Right renal pelvis (tissue), 4 donors: Measurements from ENCODE around the gene JCAD. TPM values are rescaled to one million over a fixed set of nuclear protein-coding genes. Genes with fewer than 3 reads are reported as not detected.

Source experiments
- DNase-seq, 4 donors: peaks; one replicate each; pipeline ENCODE4 v3.0.0-alpha.2; 2013; ENCODE audit warnings: low read depth in 4 of 4, low spot score in 3 of 4, missing footprints in 1 of 4
- polyA plus RNA-seq, 4 donors: library from polyadenylated mRNA; unstranded; fragments of 120-200 nt; gene quantifications; one replicate each; pipeline ENCODE4 v1.2.1, GENCODE V29; 2013; ENCODE audit not compliant: insufficient read length in 4 of 4

Gene JCAD
- polyA plus RNA-seq, 4 donors: 28.4 to 32.7 (median 31.7) TPM

DNA sequence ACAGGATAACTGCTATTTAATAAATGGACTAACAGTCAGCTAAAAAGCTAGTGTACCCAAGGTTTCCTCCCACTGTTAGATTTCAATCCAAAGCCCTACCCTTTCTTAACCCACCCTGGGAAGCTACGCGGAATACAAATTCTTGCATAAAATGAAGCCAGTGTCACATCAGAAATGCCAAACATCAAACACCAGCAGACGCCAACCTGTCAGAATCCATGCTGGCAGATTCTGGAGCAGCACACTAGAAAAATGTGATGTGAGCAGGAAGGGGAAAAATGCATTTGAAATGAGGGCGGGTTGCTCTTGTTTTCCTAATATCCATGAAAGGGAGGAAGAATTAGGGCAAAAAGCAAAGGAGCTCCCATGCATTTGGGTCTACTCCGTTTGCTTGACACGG is 16.1 kb upstream of the JCAD start:
- no peak for DNase-seq

DNA sequence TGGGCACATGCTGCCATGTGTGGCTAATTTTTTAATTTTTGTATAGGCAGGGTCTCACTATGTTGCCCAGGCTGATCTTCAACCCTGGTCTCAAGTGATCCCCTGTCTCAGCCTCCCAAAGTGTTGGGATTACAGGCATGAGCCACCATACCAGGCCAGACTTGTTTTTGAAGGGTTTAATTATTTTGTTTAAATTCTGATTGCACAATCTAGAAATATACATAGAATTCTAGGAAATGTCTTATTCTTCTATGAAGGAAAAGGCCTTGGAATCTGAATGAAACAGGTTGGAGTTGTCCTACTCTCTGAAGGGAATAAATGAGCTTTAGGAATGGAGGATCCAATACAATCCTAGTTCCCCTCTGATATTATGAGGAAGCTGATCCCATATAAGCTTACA is 15.5 kb upstream of the JCAD start:
- DNase-seq: no peak

DNA sequence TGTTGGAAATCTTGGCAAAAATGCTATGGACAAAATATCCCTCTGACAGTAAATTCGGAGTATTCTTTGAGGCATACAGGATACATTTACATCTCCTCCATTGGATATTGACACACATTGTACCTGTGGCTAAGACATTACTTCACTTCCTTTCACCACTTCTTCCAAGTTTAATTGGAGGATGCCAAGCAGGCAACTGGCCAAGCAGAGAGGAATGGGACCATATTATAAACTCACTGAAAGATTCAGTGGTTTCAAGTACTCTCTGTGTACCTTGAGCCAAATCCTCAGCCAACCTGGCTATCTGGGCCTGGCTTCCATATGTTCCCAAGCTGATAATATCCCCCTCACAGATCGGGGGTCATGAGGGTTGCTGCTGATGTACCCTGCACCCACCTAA is 14.7 kb upstream of the JCAD start:
- no peak for DNase-seq

DNA sequence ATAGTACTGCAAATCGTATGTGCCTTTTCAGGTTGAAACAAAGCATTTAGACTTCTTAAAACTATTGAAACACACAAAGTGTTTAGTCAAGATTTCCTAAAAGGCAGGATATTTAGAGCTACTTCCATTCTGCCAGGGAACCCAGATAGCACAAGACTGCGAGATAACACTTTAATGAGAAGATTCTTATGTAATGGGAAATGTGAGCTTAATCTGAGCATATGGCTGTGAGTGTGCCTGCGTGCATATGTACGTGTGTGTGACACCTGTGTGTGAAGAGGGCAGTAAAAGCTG is 14.3 kb upstream of the JCAD start:
- no peak for DNase-seq

DNA sequence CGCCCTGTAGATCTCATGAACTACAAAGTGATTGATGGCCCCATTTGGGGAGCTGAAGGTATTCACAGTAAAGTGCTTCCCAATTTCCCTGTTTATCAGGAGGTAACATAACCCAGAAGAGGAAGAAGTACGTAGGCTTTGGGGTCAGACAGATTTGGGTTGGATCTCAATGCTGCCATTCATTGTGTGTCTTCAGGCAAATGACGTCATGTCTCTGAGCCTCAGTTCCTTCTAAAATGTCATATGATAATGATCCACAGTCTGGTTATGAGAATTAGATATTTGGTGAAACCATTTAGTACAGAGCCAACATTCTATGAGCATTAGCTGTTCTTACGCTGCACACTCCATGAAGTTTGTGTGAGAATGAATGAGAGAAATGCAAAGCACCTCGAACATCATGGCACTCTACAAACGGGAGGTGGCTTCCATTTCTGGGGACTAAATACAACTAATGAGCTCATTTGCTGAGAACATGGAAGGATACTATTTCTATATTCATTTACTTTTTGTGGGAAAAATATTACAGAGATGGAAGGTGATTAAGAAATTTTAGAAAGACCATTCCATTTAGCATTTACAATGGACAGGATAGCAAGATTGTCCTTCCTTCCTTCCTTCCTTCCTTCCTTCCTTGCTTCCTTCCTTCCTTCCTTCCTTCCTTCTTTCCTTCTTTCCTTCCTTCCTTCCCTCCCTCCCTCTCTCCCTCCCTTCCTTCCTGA is 13.8 kb upstream of the JCAD start:
- no peak for DNase-seq

DNA sequence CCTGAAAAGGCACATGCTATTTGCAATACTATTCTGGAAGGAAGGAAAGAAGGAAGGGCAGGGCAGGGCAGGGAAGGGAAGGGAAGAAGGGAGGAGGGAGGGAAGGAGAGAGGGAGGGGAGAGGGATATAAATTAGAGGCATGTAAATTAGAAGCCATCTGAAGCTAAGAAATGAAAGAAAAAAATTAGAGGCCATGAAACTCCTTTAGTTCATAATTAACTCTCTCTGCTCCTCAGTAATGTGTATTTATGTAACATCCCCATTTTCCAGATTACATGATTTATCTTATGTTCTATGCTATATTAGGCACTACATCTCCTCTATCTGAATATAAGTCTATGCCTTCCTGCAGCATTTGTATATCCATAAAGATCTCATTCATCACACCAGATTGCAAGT is 12.7 kb upstream of the JCAD start:
- DNase-seq: no peak

DNA sequence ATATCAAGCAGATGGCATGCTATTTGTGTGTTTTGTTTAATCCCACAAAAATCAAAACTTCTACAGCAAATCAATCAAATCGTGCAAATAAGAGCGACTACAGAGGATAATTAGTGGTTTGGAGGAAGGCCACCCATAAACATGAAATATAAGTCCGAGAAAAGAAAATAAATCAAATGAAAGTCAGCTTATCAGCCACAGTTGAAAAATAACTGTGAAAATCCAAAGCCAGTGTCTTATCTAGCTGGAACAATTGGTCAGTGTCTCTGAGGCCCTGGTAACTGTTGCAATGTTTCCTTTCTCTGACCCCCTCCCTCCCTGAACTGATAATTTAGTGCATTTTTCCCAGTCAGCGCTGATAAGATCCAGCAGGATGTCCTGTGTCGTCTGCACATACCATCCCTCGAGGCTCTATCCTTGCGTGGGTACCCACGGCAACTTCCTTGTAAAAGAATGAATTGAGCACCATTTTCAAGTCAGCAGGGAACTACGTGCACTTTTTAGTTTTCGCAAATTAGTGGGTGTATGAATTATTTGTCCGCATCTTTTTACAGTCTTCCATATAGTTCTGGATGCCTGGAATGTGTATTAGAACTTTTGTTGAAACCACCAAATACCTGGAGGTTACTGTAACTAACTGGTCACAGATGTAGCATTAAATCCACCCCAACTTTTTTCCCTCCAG is 10.8 kb upstream of the JCAD start:
- DNase-seq: no peak

DNA sequence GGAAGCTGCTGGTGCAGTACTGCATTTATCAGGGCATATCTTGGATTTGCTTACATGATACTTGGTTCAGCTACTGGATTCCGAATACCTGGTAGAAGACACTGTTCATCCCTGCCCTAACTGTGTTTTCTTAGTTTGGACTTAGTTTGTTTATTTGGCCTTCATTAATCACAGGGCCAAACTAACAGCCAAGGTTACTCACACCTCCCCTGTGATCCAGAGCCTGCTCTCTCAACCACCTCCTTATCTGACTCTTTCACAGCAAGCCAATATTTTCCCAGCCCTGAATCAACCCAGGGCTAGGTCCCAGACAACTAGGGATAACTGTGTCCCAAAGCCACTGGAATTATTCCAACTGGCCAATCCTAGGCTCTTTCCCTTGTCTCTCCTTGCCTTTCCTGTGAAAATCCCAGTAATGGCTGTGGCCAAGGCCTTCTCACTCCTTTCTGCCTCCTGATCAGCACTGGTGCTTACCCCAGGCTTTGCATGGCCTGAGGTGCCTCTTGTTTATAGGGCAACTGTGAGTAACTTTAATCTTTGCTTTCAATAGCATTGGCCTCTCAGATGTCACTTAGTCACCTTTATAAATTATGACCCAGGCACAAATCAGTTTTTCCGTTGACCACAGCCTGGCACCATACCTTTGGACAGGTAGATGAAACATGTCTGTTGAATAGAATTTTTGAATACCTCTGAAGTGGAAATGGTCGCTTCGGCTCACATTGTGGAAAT is 9.3 kb upstream of the JCAD start:
- no peak for DNase-seq

DNA sequence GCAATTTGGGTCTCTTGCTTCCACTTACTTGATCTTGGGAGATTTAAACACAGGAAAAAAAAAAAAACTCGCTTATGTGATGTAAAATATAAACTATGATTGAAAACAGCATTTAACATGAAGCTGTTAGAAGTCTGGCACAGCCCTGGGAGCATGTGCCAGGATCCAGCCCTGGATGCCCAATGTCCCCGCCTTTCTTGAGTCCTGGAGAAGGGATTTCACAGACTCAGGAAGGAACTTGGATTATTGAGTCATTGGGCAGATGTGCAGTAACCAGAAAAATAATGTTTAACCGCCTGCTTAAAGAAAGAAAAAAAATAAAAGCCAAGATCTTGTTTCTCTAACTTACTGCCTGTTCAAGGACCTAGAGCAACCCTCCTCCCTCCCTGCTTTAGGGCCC is 3.7 kb upstream of the JCAD start:
- DNase-seq: no peak

DNA sequence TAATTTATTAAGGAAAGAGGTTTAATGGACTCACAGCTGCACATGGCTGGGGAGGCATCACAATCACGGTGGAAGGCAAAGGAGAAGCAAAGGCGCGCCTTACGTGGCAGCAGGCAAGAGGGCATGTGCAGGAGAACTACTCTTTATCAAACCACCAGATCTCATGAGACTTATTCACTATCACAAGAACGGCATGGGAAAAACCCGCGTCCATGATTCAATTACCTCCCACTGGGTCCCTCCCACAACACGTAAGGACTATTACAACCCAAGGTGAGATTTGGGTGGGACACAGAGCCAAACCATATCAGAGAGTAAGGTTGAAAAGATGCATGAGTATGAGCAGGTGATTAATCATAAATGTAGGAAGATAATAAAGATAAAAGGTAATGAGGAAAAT is 3.2 kb upstream of the JCAD start:
- DNase-seq: no peak

DNA sequence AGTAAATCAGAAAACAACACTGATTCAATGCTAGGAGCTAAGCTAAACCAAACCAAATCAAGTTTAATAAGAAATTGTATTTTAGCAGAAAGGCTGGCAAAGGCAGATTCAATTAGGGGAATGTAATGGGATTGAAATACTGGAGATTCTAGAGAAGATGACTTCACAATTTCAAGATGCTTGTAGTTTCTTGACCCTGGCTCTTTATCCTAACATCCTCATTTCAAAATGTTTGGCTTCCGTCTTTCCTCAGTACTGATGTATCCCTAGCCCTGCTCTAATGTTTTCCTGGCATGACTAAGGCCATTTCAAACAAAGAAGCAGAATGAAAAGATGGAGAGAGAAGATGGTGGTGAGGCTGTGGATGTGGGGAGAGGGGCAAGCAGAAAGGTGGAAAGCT is 2.7 kb upstream of the JCAD start:
- DNase-seq: no peak

DNA sequence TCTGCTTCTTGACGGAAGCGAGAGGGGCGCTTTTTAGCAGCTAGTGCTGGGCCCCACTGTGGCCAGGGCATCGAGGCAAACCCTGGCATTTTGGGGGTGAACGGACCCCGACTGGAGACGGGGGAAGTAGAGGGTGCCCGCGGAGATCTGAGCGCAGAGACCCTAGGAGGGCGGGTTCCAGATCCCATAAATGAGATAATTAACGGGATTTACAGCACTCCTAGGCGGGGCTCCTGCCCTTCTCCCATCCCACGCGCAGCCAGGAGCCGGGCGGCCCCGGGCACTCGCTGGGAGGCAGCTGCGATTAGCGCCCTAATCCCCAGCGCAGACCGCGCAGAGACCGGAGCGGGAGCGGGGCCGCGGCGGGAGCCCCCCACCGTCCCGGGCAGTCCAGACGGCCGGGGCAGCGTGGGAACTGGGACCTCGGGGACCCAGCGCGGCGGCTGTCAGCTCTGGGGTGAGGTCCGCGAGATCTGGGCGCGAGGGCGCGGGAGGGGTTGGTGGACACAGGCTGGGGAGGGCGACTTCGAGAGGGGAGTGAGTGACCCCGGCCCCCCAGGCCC is 735 bp downstream of the JCAD start:
- DNase-seq: no peak

DNA sequence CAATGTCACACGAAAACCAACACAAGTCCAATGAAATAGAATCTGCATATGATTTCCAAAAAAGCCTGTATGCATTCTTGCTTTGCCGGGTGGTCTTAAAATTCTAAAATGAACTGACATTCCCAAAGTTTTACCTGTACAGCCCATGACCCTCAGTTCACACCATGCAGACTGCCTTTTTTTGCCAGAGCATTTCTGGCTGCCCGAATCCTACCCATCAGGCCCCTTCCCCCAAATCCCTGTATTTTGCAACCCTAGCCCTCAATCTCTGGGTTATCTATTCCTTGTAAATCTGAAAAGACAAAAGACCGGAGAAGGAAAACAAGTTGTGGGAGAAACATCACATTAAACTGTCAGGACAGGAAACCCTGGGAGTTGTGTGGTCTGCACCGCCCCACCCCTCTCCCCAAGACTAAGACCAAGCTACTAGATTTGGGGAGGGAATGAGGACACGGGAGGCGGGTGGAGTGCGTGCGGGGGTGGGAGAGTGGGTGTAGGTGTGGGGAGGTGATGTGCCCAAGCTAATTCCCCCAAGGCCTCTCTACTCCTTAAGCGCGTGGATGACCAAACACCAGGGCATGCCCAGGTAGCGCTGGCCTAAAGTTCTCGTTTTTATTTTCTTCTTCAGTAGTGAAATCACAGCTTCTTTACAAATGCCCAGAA is 1.4 kb downstream of the JCAD start:
- no peak for DNase-seq

DNA sequence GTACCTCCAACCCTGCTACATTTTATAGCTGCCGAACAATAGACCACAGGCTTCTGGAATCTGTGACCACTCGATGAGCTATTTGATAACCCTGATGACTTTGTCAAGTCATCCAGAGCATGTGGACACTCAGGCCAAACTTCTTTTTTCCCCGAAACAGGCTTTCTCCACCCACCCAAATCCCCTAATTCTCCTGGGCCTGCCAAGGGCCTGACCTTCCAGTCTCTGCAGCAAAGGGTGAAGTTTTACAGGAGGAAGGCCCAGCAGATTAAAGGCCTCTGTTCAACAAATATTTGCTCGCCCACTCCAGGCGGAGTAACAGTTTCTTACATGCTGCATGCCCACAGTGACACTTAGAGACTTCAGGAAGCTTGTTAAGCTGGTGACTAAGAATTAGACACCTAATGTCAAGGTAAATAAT is 2.0 kb downstream of the JCAD start:
- DNase-seq: no peak

DNA sequence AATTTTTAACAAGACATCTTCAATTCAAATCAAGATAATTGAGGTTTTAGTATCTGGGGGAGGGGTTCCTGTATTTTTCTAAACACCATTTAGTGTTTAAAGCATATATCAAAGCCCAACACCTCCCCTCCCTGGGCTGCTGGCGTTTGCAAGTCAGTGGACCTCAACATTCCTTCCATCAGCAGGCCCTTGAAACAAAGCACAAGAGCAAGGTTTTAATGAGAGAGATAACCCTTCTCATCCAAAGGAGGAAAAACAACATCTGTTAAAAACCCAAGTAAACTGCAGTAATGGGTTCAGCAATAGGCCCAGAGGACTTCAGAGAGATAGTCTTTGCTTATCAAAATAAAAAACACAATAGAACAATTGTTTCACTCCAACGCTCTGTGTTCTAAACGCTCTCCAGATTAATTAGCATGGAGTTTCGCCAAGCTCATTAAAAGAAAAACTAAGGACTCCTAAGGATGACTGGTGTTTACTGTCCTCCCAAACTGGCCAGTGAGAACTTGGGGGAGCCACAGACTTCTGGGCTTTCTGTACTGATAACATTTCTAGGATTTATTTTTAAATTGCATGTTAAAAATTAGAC is 2.5 kb downstream of the JCAD start:
- no peak for DNase-seq

DNA sequence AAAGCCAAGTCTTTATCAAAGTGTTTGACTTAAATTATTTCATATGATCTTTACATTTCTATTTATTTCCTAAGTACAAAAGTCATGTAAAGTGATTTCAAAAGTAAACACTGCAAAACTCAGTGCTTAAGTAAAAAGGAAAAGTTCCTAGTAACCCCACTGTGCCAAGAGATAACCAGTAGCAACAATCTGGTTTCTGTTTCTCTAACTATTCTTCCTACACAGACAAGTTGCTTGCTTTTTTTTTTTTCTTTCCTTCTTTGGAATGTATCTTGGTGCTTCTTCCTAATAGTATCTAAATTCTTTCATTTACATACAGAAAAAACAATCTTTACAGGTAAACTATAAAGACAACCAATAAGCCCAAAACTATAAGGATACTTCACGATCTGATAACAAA is 3.1 kb downstream of the JCAD start:
- DNase-seq: no peak

DNA sequence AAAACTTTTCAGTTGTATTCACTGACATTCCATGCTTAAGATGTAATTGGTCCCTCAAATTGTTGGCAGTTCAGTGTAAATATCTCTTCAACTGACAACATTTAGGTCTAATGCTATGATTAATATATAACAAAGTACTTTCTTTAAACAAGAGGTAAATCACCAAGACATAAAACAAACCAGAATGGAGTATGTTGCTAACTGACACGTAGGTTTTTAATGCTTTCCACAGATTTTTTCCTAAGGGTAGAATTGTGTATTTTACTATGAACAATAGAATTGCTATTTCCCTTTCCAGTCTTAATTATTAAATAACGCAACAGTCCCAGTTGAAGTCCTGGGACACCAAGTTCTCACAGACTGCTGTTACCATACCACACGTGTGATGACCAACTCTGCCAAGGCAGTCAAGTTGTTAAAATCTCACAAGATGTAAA is 4.1 kb downstream of the JCAD start:
- DNase-seq: no peak

DNA sequence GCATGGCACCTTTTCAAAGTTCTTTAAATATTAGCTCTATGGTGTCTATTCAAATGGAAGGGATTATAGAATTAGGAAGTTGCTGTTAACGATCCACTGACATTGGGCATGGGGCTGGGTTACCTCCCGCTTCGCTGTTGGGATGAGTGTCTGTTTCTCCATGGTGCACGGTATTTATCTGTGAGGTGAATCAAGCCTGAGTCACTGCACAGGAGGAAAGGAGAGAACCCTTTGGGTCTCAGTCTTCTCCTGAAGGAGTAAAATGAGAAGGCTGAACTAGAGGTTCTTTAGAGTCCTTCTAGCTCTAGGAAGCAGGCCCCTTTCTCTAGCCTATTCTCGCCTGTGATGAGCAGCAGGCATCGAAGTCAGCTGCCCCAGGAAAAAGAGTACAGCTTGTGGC is 7.3 kb downstream of the JCAD start:
- DNase-seq: no peak

DNA sequence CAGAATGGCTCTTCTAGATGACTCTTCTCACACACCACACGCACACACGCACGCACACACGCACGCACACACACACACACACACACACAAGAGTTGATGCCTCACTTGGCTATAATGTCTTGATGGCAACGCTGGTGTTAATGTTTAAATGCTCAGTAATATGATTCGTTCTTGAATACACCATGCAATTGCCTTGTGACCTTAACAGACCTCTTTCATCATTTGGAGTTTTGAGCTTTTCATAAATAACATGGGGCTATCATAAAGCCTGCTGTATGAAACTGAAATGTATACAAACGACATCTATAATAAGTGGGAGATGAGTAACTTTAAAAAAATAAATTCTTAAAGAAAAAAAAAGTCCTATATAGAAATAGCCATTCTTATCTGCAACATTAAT is 8.2 kb downstream of the JCAD start:
- no peak for DNase-seq

DNA sequence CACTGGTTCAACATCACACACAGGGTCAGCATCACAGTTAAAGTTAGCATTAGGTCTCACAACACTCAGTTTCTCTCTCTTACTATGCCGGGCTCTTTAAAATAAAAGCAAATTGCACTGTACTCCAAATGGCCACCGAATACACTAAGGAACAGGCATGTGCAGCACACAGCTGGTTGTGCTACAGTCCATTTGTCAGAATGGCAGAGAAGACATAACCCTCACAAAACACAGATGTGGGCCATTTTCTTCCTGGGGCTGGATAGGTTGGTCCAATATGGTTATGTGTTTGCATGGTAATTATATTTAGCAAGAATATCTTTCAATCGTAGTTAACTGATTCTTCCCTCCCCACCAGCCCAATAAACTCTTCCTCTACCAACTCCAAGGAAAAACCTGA is 9.0 kb downstream of the JCAD start:
- no peak for DNase-seq
